Activated T-cell treated with anti-CD3 and anti-CD28 coated beads for 4 hours (primary cell): Measurements from ENCODE around the gene CRLF1.
"Not testable (repeated sequence)": the region's sequence is repeated elsewhere in the genome, so short reads cannot be mapped to it uniquely, and the experiment has no call there.

Experiments used
- DNase-seq: peaks from one replicate; pipeline ENCODE4 v3.0.0-alpha.2; 2020

Gene CRLF1

GRCh38 chr19:18608102-18608804 is 1.7 kb upstream of the CRLF1 start:
- DNase-seq, result no peak

- peak; percentile 42 for DNase-seq
Observed at GRCh38 chr19:18607226-18608101, 865 bp upstream of the CRLF1 start.

GRCh38 chr19:18605546-18606280 is 886 bp downstream of the CRLF1 start:
- DNase-seq, result no peak

- no peak for DNase-seq
Observed at GRCh38 chr19:18605196-18605545, 1.4 kb downstream of the CRLF1 start.

GRCh38 chr19:18604820-18605159 is 1.8 kb downstream of the CRLF1 start:
- DNase-seq, result no peak

GRCh38 chr19:18603958-18604819 is 2.4 kb downstream of the CRLF1 start:
- DNase-seq, result no peak

GRCh38 chr19:18603255-18603957 is 3.2 kb downstream of the CRLF1 start:
- no peak for DNase-seq

GRCh38 chr19:18601875-18602274 is 4.7 kb downstream of the CRLF1 start:
- DNase-seq, result no peak

GRCh38 chr19:18600692-18601397 is 5.8 kb downstream of the CRLF1 start:
- DNase-seq, result not testable (repeated sequence)

GRCh38 chr19:18599485-18599884 is 7.1 kb downstream of the CRLF1 start:
- no peak for DNase-seq

- DNase-seq, result no peak
Observed at GRCh38 chr19:18597809-18598660, 8.6 kb downstream of the CRLF1 start.

- no peak for DNase-seq
Observed at GRCh38 chr19:18596752-18597157, 9.8 kb downstream of the CRLF1 start.

GRCh38 chr19:18595475-18595874 is 11.1 kb downstream of the CRLF1 start:
- no peak for DNase-seq

GRCh38 chr19:18594824-18595373 is 11.7 kb downstream of the CRLF1 start:
- DNase-seq, result no peak

GRCh38 chr19:18594096-18594823 is 12.3 kb downstream of the CRLF1 start:
- peak; percentile 68 for DNase-seq

GRCh38 chr19:18593367-18594095 is 13.1 kb downstream of the CRLF1 start:
- DNase-seq, result no peak

- DNase-seq, result not testable (repeated sequence)
Observed at GRCh38 chr19:18592732-18593131, 13.9 kb downstream of the CRLF1 start.

- DNase-seq, result no peak
Observed at GRCh38 chr19:18591735-18592385, 14.7 kb downstream of the CRLF1 start.
